CD4-positive, alpha-beta T cell treated with Interferon alpha-2 for 1 hour (primary cell): ENCODE results near the gene CTIF.
A peak's percentile ranks its signal among the peaks of the same experiment; 100 is the strongest.

ENCODE experiments used
- DNase-seq, 2 donors: peaks; one replicate each; pipeline ENCODE4 v3.0.0-alpha.2; 2020 to 2022

The CTIF gene

DNA sequence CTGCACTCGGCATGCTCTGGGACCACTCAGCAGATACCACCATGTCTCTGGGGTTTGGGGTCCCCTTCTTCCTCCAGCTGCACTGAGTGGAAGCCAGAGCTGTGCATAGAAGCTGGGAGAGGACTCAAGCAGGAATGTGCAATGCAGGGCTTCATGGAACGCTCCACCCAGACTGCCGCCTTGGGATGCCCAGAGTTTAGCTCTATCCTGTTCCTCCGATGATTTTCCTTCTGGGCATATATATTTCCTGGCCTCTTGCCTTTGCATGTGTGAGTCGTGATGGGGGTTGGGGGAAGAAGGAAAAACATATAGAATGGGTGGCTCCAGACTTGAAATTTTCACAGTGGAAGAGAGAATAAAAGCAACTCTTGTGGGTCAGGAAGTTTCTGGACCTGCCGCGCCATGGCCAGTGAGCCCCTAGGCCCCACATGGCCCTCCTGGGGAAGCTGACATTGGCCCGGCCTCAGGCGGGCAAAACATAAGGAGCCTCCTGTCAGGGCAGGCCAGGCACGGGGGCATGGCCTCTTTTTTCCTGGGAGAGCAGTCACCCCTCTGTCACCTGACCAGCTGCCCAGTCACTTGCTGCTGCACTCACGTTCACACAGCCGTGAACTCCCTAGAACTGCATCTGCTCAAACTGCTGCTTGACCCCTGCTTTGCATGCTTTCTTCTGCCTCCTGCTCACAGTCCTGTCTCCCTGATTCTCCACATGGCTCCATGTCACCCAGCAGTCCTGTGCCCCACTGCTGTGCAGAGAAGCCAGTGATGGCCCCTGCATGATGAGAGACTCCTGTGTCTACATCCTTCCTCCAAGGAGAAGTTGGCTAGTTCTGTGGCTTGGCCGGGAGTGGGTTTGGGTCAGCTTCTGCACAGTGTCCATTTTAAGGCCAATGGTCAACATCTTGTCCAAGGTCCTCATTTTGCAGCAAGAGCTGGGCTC is 197.8 kb downstream of the CTIF start:
- no peak for DNase-seq

DNA sequence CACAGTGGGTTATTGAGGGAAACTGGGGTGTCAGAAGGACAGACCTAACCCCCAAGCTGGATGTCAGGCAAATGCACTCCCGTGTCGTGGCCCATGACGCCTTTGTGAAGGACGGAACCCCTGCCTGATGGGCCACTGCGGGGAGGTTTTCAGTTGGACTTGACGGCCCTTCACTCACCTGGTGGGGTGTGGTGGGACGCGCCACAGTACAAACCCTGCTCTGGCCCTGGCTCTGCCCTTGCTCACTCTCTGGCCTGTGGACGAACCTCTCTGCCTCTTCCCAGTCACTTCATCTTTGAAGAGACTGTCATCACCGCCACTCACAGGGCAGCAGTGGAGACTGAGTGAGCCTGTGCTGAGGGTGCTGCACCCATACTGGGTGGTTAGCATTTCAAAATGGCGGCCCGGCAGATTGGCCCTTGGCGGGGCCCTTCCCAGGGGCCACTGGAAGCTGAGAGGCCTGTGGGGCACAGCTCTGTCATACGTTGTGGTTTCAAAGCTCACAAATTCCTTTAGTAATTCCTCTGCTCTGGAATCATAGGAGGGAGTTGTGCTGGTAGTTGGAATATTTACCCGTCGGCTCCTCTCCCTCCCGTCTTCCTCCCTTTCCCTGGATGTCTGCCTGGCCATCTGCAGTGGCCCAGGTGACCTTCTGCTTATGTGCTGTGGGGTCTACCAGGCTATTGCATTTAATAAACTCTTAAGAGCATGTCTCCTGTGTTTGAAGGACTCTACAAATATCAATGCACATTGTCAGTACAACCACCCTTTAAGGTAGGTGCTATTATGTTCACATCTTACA is 200.6 kb downstream of the CTIF start:
- DNase-seq, result no peak

DNA sequence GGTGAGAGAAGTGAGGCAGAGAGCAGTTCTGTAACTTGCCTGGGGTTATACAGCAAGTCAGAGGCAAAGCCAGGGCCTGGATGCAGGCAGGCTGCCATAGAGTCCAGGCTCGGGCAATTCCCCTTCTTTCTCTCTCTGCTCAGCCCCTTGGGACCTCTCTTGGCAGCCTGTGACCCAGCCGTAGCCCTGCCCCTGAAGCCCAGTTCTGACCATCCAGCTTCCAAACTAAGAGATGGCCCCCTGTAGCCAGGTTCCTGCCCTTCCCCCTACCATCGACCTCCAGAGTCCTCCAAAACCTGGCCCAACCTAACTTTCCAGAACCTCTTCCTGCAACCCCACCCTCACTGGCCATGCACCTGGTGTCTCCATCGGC is 201.2 kb downstream of the CTIF start:
- DNase-seq, result no peak

DNA sequence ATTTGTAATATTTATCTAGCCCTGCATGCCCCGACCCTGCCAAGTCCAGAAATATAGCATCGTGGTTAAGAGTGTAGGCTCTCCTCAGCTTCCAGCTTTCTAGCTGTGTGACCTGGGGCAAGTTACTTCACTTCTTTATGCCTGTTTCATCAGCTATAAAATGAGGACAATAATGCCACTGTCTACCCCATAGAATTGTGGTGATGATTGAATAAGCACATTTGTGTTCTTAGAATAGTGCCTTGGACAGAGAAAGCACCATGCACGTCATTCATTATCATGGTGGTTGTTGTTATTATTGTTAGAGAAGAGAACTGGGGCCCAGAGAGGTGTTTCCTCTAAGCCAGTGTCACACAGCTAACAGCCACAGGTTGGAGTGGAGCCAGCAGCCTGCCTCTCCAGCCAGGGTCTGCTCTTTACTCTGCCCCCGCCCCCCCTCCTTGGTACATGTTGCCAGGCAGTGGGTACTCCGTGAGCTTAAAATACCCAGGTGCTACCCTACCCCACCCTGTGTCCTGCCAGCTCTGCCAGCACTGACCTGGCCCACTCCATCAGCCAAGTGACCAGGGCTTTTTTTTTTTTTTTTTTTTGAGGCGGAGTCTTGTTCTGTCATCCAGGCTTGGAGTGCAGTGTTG is 202.1 kb downstream of the CTIF start:
- DNase-seq, result no peak

DNA sequence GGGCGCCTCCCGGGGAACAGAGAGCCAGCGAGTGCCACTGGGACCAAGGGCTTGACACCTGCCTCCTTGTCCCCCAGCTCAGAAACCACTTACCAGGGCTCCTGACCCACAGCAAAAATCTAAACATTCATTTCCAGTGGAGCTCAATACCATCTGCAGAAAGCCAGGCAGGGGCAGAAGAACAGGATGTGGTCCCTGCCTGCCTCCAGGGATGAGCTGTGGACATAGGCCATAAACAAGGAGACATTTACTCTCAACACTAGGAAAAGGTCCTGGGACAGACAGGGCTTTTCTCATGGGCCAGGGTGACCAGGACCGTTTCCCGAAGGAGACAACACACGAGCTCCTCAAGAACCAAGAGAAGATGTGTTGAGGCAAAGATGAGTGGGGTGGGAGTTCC is 203.0 kb downstream of the CTIF start:
- DNase-seq, result no peak

DNA sequence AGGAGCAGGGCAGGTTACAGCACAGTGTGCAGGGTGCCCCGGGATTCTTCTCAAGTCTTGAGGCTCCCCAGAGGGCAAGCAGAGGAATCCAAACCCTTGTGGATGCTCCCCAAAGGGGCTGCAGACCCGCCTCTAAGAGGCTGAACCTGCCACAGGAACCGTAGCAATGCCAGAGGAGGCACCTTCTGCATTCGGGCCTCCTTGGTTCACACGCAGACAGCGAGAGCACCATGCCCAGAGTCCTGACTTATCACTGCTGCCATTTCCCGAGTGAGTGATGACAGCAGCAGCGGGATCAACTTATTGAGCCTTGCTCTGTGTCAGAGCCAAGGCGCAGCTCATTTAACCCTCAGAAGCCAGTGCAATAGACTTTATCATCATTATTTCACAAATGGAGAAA is 203.5 kb downstream of the CTIF start:
- no peak for DNase-seq

DNA sequence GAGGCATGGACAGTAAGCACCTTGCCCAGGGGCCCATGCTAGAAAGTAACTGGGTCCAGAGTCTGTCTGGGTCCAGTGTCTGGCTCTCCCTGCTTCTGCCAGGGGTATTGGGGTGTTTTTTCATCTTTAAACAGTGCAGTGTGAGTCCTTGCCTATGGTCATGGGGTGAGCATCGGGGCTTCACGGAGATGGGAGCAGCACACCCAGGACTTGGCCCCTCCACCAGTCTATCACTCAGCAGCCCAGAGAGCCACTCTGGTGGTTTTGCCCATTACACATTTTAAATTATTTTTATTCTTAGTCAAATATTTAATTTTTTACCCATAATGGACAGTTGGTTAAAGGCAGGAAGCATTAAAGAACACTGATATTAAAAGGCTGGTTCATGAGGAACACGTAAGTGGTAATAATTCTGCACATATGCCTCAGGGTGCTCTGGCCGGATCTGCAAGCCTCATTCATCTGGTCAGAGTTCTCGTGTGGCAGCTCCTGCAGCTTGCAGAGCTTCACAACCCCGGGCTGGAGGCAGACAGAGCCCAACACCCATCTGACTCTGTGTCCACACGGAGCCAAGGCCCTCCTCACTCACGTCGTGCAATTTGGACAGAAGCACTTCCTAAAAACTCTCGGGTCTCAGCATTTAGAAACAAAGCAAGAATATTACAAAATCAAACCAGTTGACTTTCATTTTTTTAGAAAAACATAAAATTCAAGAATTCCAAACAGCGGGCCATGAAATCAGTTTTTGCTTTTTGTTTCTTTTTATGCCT is 204.1 kb downstream of the CTIF start:
- DNase-seq, result peak in 1 of 2 donors; percentile 23

DNA sequence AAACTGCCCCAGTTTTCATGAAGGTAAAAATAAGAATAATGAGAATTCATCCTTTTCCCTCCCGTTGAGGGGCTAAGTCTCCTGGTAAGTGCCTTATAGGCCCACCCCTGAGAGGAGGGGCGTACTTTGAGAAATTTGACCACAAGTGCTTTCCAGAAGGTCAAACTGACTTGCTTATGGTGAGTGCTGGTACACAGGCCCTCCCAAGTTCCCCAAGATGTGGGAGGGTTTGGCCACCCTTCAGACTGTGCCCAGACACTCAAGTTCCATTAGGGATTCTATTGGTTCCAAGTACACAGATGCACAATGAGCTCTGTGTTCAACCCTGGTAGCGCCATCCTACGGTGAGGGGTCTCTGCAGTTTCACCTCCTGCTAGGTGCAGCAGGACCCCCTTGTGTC is 205.1 kb downstream of the CTIF start:
- DNase-seq, result no peak

DNA sequence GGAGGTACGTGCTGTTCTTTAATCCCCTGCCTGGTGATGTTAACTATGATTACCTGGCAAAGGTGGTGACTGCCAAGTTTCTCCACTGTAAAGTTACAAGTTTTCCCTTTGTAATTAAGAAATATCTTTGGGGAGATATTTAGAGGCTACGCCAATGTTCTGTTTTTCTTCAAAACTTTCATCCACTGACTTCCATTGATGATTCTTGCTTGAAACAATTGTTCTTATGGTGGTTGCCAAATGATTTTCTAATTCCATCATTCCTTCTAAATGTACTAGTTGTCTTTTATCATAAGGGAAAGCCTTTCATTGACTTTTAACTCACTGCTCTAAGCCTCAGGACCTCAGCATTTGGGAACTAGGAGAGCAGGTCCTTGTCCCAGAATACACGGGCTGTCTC is 206.5 kb downstream of the CTIF start:
- no peak for DNase-seq

DNA sequence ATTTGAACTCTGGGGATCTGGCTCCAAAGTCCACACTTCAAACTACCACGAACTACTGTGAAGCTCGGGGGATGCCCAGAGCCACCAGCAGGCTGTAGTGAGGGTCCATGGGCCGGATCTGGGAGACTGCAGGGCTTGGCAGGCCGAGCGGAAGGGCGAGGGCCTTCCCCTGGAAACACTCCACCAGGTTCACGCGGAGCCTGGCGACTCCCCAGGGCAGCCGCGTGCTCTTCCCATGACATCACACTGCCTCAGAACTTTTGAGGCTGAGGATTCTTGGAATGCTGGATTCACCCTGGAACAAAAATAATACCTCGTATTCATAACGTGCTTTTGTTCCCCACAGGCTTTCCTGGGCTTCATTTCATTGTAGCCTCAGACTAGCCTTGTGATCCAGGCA is 210.9 kb downstream of the CTIF start:
- DNase-seq, result no peak

DNA sequence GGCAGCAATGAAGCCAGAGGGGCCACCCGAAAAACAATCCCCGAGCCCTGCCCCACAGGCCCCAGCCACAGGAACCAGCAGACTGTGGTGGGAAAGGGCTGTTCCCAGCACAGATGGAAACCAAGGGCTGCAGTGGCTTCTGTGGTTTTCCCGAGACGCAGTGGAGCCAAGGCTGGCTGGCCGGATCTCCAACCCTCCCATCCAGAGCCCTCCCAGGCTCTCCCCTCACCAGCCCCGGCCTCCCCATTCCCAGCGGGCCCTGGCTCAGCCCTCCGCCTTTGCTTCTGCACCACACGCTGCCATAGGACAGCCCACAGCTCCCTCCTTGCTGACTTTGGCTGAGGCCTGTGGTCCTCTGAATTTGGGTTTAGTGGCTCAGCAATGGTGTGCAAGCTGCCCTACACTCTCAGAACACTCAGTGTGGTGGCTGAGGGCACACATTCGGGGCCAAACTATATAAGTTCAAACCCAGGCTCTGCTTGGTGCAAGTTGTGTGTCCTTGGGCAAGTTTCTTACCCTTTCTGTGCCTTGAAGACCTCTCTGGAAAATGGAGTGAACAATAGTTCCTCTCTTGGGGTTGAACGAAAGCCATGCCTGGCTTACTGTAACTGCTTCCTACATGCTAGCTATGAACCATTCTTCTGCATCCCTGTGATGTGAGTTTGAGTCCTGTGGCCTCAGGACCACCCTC is 211.8 kb downstream of the CTIF start:
- DNase-seq, result no peak

DNA sequence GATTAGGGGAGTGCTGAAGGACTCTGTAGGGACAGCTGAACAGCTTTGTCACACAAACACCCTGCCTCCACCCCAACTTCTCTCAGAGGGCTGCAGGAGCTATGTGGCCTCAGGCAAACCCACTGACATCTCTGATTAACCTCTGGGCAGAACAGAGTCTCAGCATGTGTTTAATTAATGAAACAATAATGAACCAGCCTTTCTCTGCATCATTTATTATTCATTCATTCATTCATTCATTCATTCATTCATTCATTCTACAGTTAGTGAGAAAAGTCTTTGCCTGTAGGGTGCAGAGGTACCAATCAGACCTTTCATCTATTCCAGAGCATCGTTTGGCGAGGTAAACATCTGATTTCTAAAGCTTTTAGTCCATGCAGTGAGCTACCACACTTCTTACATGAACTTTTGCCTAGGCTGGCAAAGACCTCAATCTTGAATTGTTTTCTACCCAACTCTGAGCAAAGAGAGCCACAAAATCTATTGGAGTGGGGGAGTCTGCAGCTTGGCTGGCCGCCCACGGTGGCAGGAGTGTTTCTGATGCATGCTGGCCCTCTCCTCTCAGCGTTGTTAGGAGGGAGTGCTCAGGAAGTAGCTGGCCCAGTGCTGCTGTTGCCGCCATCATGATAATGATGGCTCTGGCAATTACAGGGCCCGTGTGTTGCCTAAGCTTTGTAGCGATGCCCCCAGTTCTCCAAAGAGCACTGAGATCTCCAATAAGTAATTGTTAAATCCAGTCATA is 213.1 kb downstream of the CTIF start:
- DNase-seq, result no peak

DNA sequence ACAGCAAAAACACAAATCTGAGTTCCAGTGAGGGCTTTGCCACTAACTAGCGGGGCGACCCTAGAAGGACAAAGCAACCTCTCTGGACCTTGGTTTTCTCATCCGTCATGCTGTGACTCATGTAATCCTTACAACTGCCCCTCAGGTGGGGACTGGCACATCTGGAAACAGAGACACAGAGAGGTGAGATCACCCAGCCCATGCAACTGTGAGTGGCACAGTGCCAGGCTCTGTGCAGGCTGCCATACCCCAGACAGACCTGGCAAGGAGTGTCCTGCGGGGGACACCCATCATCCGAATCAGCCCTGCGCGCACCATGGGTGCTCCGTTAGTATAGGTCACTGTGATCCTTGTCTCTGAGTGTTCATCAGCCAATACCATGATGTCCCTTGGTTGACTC is 213.6 kb downstream of the CTIF start:
- DNase-seq, result no peak

DNA sequence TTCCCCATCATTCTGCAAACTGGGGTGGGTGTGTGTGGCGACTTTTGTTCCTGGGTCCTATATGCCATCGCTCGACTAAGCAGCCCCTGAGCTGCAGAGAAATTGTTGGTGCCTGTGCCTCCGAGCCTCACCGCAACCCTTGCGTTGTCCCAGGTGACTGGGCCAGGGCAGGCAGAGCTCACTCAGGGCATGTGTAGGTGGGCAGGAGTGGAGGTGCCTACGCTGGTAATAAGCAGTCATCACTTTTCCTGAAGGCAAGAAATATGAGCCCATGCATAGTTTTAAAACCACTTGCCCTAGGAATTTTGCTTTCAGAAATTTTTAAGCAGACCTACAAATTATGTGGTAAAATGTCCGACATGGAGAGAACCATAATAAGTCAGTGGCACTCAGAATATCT is 214.1 kb downstream of the CTIF start:
- DNase-seq, result no peak

DNA sequence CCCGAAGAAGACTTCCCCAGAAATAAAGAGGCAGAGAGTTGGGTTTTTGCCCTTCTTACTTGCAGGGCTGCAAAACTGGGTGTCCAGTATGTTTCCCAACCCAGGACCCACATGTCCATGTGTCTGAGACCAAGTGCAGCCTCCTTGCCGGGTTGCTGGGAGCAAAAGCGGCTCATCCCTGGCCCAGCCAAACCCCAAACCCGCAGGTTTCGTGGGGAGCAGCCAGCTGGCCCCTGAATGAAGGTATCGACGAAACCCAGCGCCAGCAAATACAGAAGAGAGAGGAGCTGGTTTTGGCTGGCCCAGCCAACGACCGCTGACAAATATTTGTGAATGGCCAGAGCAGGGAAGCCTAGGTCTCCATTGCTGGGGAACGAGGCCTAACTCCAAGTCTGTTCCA is 214.9 kb downstream of the CTIF start:
- no peak for DNase-seq

DNA sequence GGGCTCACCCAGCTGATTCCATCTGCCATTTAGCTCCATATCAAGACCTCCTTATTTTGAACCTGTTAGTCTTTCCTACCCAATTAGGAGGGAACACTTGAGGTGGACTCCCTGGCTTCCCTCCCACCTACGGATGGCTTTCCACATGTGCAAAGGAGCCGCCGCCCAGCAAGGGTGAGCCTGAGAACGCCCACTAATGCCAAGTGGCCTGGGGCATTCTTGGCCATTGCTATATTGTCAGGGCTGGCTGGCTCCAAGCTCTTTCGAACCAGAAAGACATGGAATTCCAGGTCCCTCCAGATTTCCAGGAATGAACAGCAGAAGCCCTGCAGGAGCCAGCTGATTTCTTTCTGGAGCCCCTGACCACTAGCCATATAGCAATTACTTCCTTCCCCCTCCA is 215.7 kb downstream of the CTIF start:
- DNase-seq, result no peak

DNA sequence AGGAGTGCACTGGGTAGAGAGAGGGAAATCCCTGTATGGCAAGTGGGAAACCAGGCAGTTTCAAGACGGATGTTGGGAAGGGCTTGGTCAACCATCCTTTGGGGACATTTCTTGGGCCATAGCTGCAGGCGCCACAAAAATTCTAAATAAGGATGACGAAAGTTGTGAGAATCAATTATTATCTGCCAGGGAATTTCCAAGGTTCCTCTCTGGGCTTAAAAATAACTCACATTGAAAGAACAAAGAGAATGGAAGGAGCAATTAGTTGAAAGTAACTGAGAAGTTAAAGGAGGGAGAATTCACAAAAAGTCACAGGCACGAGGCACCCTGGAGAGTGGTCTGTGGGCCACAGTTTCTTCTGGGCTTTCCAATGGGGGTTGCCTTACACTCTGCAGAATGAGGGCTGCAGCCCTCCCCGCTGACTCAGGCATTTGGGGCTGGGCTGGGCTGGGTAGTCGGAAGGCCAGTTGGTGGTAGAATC is 216.2 kb downstream of the CTIF start:
- DNase-seq, result no peak

DNA sequence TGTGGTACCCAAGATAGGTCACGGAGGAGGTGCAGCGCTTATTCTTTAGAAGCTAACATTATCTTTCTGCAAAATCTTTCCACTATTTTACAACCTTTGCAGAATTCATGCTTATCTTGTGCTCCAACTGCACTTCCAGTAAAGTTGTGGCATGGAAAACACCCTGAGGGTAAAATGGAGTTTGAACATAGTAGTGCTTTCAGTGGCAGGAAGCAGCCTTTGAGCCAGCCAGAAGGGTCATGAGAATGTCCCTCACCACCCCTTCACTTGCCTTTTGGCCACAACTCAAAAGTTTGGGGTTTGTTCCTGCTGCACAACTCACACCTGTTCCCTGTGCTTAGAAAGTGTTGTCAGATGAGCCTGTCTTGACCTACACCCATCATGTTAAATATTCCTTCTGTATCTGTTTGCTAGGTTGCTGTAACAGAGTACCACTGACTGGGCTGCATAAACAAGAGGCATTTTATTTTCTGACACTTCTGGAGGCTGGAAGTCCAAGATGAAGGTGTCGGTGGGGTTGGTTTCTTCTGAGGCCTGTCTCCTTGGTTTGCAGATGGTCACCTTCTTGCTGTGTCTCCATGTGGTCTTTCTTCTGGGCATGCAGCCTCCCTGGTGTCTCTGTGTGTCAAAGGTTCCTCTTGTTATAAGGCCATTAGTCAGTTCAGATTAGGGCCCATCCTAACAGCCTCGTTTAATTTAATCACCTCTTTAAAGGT is 217.8 kb downstream of the CTIF start:
- DNase-seq, result no peak

DNA sequence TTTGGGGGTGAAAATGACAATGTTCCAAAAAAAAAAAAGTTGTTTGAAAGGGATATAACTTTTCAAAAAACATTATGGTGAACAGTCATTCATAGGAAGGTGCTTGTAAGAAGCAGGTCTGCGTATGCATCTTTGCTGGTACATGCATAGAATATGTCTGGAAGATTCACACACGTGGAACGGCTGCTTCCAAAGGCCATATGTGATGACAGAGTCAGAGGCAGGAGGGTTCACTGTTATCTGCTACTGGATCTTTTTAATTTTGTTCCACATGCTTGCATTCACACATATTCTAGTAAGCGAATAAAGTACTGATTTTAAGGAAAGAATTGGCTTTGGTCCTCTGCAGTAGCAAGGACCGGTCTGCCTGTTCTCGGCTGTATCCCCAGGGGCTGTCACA is 218.5 kb downstream of the CTIF start:
- DNase-seq, result no peak

DNA sequence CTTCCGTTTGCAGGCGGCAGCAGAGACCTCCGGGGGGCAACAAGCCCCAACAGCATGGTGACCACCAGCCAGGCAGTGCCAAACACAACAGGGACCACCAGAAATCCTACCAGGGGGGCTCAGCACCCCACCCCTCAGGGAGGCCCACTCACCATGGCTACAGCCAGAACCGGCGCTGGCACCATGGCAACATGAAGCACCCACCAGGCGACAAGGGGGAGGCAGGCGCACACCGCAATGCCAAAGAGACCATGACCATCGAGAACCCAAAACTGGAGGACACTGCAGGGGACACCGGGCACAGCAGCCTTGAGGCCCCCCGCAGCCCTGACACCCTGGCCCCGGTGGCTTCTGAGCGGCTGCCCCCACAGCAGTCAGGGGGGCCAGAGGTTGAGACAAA is 219.1 kb downstream of the CTIF start:
- no peak for DNase-seq

DNA sequence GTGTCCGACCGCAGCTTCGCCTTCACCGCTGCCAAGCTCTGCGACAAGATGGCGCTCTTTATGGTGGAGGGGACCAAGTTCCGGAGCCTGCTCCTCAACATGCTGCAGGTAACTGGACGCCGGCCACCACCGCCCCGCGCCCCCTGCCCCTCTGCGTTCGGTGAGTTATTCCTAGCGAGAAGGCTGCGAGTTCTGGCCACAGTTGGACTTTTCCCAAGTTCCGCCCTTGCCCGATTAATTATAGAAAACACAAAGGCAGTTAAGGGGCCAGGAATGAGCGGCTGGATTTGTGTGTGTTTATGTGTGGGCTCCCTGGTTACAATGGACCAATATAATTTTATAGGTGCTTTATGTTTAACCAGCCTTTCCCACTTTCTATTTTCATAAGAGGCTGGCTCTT is 222.8 kb downstream of the CTIF start:
- DNase-seq, result no peak
